Measurements from ENCODE around the gene DIAPH3.

DIAPH3 gene

DNA sequence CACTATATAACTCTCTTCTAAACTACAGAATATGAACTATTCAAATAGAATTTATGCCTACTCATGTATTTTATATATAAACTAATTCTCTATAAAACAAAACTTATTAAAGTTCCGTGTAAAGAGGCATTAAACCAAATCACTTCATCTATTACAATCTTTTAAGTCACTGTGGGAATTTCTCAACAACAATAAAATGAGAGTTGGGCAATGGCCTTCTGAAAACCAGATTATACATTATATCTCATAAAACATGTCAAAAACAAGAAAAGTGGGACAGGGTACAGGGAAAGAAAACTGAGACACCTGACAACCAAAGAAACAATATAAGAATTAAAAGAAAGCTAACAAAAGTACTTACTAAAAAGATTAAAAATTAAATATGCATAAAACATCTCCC, 145.2 kb downstream of the DIAPH3 start:
- DNase-seq (ENCODE audit: low spot score), result no peak

DNA sequence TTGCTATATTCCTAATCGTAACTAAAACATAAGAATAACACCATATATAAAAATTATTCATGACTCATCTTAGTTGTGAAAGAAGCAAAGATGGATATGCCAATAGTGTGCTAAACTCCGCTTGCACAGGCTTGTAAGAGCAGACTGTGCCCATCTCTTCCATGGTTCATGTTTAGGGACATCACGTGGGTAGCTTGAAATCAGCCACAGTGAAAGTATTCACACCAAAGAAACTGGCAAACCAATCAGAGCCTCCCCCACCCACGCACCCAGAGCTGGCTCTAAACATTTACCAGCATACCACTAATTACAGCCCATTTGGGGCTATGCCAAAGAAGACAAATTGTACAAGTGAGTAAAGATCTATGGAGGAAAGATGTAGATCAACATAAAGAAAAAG, 147.5 kb downstream of the DIAPH3 start:
- no peak for DNase-seq (ENCODE audit: low spot score)

GRCh38 chr13:60013166-60013565, 150.6 kb downstream of the DIAPH3 start:
- no peak for DNase-seq (ENCODE audit: low spot score)

DNA sequence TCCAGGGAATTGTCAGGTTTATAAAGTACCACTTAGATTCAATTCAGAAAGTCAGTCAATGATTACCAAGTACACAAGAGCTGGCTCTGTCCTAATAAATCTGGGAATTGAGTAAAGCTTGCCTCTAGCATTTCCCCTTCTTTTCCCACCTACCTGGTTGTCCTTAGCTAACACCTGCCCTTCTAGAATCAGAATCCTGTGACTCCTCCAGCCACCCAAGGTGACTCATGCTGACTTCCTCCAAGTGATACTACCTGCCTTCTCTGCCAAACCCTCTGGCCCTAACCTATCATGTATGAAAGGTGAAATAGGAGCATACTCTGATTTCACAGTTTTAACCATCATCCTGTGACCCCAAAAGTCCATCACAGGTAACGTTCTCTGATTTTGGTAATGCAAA, 151.2 kb downstream of the DIAPH3 start:
- no peak for DNase-seq (ENCODE audit: low spot score)

DNA sequence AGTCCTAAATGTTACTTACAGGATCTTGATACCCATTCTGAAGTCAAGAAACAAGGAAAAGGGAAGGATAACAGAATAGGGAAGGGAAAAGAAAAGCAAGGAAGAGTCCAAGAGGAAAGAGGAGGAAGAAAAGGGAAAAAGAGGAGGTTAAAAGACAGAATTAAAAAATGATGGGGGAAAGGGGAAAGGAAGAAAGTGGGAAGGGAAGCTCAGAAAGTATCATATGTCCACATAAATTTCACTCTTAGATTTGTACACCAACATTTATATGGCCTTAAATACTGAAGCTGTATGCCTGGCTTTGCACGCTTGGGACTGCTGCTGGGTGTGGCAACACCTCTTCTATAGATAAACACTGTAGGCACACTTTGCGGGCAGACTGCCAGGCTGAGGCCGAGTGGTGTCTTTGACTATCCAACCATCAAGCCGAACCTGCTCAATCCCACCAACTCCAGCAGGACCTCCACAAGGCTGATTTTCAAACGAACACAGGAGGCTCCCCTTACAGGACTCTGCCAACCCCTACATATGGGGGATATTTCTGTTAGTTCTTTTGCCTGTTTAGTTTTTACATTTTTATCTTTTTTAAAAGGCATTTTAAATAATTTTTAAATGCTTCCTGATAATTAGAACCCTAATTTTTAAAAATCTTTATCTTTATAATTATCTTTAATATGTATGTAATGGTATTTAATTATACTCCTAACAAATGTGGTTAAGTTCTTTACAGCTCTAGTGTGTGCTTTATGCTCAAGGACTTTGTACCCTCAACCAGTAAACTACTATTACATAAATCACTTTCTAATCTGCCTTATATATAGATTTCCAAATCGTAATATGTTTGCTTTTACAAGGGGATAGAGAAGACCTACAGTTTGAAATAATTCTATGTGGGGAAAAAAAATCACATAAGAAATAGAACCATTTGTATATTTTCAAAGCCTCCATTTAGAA, 154.2 kb downstream of the DIAPH3 start:
- DNase-seq (ENCODE audit: low spot score), result no peak

DNA sequence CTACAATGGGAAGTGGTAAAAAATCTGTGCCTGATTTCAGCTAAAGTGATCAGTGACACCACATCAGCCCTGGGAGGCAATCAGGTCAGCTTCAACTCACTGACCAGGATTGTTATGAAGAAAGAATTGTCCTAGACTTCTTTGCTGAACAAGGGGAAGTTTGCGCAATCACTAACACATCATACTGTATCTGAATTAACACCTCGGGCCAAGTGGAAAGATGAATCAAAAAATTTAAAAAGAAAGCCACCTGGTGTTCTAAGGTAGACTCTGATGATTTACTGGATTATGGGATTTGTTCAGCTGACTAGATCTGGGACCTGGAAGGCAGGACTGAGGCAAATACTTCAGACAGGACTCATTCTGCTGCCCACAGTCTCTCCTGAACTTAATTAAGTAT, 161.8 kb downstream of the DIAPH3 start:
- DNase-seq (ENCODE audit: low spot score), result no peak

GRCh38 chr13:60000976-60001375, 162.8 kb downstream of the DIAPH3 start:
- no peak for DNase-seq (ENCODE audit: low spot score)

DNA sequence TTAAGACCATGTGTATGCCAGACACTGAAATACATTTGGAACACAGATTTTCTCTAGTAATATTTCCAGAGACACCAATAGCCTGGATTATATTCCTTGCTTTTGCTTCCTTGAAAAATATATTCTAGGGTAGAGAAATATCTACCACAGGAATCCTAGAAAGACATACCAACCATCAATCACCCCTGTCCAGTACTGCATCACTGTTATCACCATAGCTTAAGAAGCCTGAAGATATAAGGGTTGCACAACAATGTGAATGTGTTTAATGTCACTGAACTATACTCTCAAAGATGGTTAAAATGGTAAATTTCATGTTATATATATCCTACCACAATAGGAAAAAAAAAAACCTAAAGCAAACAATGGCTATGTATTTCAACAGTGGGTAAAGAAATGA, 163.6 kb downstream of the DIAPH3 start:
- DNase-seq (ENCODE audit: low spot score), result no peak

- no peak for DNase-seq (ENCODE audit: low spot score)
These were observed 165.8 kb downstream of the DIAPH3 start for GRCh38 chr13:59997976-59998375.

- no peak for DNase-seq (ENCODE audit: low spot score)
These were observed 167.2 kb downstream of the DIAPH3 start for GRCh38 chr13:59996461-59996980.

DNA sequence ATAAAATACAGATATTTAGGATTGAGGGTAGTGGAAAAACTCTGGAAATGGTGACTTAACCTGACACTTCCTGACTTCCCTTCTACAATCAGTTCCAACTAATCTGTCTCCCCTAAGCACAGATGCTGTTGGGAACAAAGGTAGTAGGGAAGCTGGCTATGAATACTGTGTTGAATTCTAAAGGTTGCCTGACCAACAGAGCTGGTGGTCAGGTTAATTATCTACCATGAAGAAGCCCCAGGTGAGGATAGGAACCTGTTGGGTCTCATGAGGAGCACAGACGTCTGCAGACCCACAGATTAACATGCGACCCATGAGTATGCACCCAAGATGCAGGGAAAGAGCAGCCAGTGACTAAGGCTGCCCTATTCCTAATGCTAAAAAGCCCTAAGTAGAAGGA, 172.3 kb downstream of the DIAPH3 start:
- DNase-seq (ENCODE audit: low spot score), result no peak

DNA sequence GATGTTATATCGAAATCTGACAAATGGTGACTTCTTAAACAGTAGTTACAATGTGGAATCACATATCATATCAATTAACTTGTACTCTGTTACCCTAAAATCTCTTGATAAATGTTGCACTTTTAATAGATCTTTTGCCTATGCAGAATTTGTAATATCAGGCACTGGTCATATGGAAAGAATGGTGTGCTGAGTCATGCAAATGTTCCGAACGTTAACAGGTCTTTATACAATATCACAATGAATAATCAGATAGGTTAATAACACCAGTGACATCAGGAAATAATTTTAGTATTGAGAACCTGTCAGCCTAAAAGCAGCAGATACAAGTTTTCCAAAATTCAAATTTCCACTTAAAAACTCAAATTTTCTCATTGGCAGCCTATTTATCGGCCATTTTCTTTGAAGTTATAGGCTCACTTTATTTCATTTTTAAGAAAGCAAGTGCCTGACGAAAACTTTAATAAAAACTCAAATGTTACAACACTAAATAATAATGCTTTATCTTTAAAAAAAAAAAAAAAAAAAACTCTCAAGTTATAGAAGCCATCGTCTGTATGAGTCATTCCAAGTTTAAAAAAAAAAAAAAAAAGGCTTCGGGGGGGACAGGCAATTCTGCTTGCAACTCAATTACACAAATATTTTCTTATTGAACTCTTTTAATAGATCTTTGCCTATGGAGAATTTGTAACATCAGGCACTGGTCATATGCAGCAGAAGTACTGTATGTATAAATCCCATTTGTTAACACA, 180.9 kb downstream of the DIAPH3 start:
- DNase-seq (ENCODE audit: low spot score), result peak; percentile 4

GRCh38 chr13:59979589-59979988, 184.1 kb downstream of the DIAPH3 start:
- no peak for DNase-seq (ENCODE audit: low spot score)

- DNase-seq (ENCODE audit: low spot score), result no peak
These were observed 184.9 kb downstream of the DIAPH3 start for GRCh38 chr13:59978862-59979261.

DNA sequence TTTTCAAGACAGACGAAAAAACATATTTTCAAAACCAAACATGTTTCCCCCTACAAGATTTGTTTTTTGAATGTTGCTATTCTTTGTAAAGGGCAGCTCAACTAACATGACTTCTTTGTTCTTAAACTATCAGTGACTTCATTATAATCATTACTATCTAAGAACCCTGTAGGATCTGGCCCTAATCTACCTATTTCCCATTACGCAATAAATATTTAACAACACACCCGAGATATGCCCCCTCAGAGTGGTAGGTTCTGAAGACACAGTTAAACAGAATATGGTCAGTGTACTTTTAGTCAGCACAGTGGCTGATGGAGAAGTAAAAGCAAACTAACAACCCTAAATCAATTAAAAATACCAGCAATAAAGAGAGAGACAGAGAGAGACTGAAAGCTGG, 186.9 kb downstream of the DIAPH3 start:
- DNase-seq (ENCODE audit: low spot score), result no peak

- no peak for DNase-seq (ENCODE audit: low spot score)
These were observed 187.8 kb downstream of the DIAPH3 start for GRCh38 chr13:59975807-59976435.

- no peak for DNase-seq (ENCODE audit: low spot score)
These were observed 192.9 kb downstream of the DIAPH3 start for GRCh38 chr13:59970847-59971246.

DNA sequence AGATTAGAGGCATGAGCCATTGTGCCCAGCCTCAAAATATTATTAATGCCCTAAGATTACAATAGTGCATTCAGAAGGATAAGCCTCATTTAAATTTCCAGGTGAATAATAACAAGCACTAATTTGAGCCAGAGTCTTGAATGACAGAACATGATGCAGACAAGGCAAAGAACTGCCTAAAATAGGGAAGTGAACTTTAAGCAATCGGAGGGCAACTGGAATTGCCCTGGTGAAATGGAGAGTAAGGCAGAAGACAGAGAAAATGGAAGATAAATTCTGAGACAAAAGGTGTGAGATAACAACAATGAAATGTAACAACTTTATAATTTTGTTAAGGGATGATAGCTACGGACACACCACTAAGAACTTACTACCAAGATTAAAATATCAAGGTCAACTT, 199.9 kb downstream of the DIAPH3 start:
- DNase-seq (ENCODE audit: low spot score), result no peak

DNA sequence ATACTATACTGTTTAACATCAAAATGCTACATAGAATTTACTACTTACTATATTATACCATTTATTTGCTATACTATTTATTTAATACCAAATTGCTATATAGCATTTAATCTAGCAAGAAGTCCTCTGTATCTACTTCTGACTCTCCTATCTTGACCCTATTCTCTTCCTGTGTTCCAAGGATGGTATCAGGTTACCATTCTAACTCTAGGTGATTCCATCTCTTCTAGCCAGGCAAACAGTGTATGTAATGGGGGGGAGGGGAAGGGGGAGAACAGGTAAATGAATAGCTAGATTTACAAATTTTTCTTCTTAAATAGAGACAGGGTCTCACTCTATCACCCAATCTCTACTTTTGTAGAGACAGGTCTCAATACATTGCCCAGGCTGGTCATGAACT, 200.3 kb downstream of the DIAPH3 start:
- DNase-seq (ENCODE audit: low spot score), result no peak

- DNase-seq (ENCODE audit: low spot score), result no peak
These were observed 201.4 kb downstream of the DIAPH3 start for GRCh38 chr13:59962343-59962742.

GRCh38 chr13:59960683-59961082, 203.0 kb downstream of the DIAPH3 start:
- DNase-seq (ENCODE audit: low spot score), result no peak

GRCh38 chr13:59957438-59957837, 206.3 kb downstream of the DIAPH3 start:
- DNase-seq (ENCODE audit: low spot score), result no peak

DNA sequence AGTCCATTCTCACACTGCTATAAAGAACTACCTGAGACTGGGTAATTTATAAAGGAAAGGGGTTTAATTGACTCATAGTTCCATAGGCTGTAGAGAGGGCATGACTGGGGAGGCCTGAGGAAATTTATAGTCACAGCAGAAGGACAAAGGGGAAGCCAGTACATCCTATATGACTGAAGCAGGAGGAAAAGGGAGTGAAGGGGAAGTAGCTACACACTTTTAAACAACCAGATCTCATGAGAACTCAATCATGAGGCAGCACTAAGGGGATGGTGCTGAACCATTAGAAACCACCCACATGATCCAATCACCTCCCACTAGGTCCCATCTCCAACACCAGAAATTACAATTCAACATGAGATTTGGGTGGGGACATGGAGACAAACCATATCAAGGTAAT, 209.1 kb downstream of the DIAPH3 start:
- no peak for DNase-seq (ENCODE audit: low spot score)

Measured in AG08395 (cell line).